ENCODE data around the gene GALNT13. TPM values are rescaled to one million over a fixed set of nuclear protein-coding genes. Genes with fewer than 3 reads are reported as not detected.

The GALNT13 gene
- total RNA-seq, 4 donors from 2014 or later = 0.16 to 11.9 (median 1.3) TPM

DNA sequence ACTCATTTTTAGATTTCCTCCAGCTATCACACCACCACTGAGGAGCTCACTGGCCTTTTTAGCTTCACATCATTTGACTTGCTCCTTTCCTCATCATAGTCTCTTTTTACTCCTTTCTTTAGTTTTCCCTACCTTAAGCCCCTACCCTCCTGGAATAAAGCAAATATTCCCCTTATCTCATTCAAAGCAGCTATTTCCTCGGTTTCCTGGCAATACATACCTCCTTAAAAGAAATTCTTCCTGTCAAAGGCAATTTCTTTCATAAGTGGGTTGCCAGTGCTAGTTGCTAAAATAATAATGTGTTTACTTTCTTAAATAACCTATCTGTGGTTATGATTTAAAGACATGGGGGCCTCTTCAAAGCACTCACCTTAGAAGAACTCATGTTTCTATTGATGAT lies 359.3 kb downstream of the GALNT13 start:
- no peak overlapping the region for H3K27ac ChIP-seq
- WGBS, 2 donors (ENCODE audit: low coverage in 1 of 2) = 43% methylated on average over 1 of the region's 1 CpG
- no peaks in the 10 kb centered on the region for H3K9me3 ChIP-seq
- no peak for ATAC-seq
- H3K4me1 ChIP-seq = no peaks in the 10 kb centered on the region
- no peak overlapping the region for H3K4me3 ChIP-seq
- no peaks in the 10 kb centered on the region for H3K27me3 ChIP-seq
- H3K36me3 ChIP-seq = no peaks in the 10 kb centered on the region
- no peak for TF ChIP-seq EP300 (IDR thresholded peaks at IDR 0.05)
- no peak for TF ChIP-seq POLR2A (IDR thresholded peaks at IDR 0.05)
- TF ChIP-seq, protein P1, sequence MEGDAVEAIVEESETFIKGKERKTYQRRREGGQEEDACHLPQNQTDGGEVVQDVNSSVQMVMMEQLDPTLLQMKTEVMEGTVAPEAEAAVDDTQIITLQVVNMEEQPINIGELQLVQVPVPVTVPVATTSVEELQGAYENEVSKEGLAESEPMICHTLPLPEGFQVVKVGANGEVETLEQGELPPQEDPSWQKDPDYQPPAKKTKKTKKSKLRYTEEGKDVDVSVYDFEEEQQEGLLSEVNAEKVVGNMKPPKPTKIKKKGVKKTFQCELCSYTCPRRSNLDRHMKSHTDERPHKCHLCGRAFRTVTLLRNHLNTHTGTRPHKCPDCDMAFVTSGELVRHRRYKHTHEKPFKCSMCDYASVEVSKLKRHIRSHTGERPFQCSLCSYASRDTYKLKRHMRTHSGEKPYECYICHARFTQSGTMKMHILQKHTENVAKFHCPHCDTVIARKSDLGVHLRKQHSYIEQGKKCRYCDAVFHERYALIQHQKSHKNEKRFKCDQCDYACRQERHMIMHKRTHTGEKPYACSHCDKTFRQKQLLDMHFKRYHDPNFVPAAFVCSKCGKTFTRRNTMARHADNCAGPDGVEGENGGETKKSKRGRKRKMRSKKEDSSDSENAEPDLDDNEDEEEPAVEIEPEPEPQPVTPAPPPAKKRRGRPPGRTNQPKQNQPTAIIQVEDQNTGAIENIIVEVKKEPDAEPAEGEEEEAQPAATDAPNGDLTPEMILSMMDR (IDR thresholded peaks at IDR 0.05) = no peak
- no peak for TF ChIP-seq POLR2AphosphoS5 (IDR thresholded peaks at IDR 0.05)

DNA sequence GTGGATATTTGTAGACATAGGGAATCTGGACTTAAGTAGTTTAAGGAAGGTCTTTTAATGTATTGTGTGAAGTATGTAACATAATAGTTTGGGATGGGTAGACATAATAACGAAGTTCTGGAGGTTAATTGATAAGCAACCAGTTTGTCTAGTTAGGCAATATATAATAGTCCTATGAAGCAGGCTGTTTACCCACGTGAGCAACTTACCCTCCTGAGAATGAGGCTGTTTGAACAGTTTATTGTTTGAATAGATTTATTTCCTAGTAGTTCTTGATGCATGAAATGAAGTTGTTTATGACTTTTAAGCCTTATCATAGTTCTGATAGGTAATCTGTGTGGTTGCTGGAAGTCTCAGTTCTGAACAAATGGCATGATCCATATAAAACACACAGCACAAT lies 361.5 kb downstream of the GALNT13 start:
- no peaks in the 10 kb centered on the region for H3K27me3 ChIP-seq
- ATAC-seq = no peak
- no peak overlapping the region for H3K27ac ChIP-seq
- no peaks in the 10 kb centered on the region for H3K36me3 ChIP-seq
- 61 to 69% methylated on average over 2 of the region's 2 CpGs for WGBS, 2 donors (ENCODE audit: low coverage in 1 of 2)
- no peak for TF ChIP-seq POLR2A (IDR thresholded peaks at IDR 0.05)
- TF ChIP-seq EP300 (IDR thresholded peaks at IDR 0.05) = no peak
- TF ChIP-seq POLR2AphosphoS5 (IDR thresholded peaks at IDR 0.05) = no peak
- TF ChIP-seq, protein P1 (IDR thresholded peaks at IDR 0.05) = no peak
- no peaks in the 10 kb centered on the region for H3K4me1 ChIP-seq
- H3K4me3 ChIP-seq = no peak overlapping the region
- no peaks in the 10 kb centered on the region for H3K9me3 ChIP-seq

DNA sequence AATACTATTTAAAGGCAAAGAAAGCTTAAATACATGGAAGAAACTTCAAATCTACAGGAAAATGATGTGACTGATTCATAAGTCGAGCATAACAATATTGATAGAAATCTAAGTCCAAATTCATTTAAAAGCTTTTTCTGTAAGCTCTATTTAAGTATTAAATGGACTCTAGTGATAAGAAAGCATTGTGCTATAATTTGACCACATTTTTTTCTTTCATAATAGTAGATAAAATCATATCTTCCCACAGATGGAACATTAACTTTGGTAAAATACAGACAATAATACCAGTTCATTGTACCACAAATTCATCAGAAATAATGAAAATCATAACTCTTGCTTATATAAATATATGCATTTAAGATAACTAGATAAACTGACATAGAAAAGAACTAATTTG lies 366.5 kb downstream of the GALNT13 start:
- no peaks in the 10 kb centered on the region for H3K4me1 ChIP-seq
- no peaks in the 10 kb centered on the region for H3K9me3 ChIP-seq
- H3K36me3 ChIP-seq = no peaks in the 10 kb centered on the region
- TF ChIP-seq EP300 (IDR thresholded peaks at IDR 0.05) (no peak), POLR2A (IDR thresholded peaks at IDR 0.05) (no peak), POLR2AphosphoS5 (IDR thresholded peaks at IDR 0.05) (no peak)
- TF ChIP-seq, protein P1 (IDR thresholded peaks at IDR 0.05) = no peak
- no peaks in the 10 kb centered on the region for H3K27me3 ChIP-seq
- no peak overlapping the region for H3K4me3 ChIP-seq
- 64 to 67% methylated on average over 1 of the region's 1 CpG for WGBS, 2 donors (ENCODE audit: low coverage in 1 of 2)
- no peak overlapping the region for H3K27ac ChIP-seq
- no peak for ATAC-seq

DNA sequence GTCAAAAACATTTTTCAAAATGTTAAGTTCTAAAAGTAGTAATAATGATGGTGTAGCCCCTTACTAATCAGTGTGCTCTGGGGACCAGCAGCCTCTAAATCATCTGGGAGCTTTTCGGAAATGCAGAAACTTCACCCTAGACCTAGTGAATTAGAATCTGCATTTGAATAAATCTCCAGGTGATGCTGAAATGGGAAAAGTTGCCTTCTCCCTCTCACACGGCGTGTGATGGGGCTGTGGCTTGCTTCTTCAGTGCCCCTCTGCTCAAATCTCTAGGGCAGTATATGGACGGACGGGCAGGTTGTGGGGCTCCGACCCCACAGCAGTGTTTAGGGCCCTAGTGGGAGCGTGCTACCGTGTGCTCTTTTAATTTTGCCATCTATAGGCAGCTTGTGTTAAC lies 368.6 kb downstream of the GALNT13 start:
- TF ChIP-seq POLR2A (IDR thresholded peaks at IDR 0.05) (no peak), EP300 (IDR thresholded peaks at IDR 0.05) (no peak), POLR2AphosphoS5 (IDR thresholded peaks at IDR 0.05) (no peak)
- TF ChIP-seq, protein P1 (IDR thresholded peaks at IDR 0.05) = no peak
- H3K27ac ChIP-seq = no peak overlapping the region
- H3K27me3 ChIP-seq = no peaks in the 10 kb centered on the region
- H3K9me3 ChIP-seq = no peaks in the 10 kb centered on the region
- no peak for ATAC-seq
- H3K4me1 ChIP-seq = no peaks in the 10 kb centered on the region
- 87 to 92% methylated on average over 6 to 7 of the region's 8 CpGs for WGBS, 2 donors (ENCODE audit: low coverage in 1 of 2)
- H3K4me3 ChIP-seq = no peak overlapping the region
- no peaks in the 10 kb centered on the region for H3K36me3 ChIP-seq

DNA sequence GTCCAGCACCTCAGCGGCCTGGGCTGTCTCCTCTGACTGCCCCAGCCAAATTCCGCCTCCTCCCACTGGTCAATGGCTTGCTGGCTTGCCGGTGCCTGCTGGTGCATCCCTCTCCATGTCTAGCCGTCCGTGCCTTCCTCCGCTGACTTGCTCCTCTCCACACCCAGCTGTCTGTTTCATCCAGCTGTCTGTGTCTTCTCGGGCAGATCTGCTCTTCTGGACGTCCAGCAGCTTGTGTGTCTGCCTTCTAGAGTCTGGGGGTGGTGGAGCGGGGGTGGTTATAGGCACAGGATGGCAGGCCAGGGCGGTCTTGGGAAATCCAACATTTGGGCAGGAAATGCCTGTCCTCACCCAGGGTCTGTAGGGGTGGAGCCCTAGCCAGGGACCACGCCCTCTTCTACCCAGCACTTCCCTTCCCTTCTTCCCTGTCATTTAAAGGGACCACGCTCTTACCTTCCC lies 369.2 kb downstream of the GALNT13 start:
- Histone ChIP-seq H3K9me3 (no peaks in the 10 kb centered on the region), H3K4me3 (no peak overlapping the region), H3K27me3 (no peaks in the 10 kb centered on the region), H3K36me3 (no peaks in the 10 kb centered on the region), H3K4me1 (no peaks in the 10 kb centered on the region), H3K27ac (no peak overlapping the region)
- no peak for TF ChIP-seq POLR2AphosphoS5 (IDR thresholded peaks at IDR 0.05)
- no peak for ATAC-seq
- 77 to 79% methylated on average over 6 to 8 of the region's 12 CpGs for WGBS, 2 donors (ENCODE audit: low coverage in 1 of 2)

Data from gastroesophageal sphincter (tissue), 4 donors.